Measurements from ENCODE around the gene FBRS. TPM values are rescaled to one million over a fixed set of nuclear protein-coding genes. Genes with fewer than 3 reads are reported as not detected.

FBRS gene
- total RNA-seq, 4 donors from 2014 or later, result 26.2 to 46.8 (median 31.7) TPM

- 94 to 96% methylated on average over 6 of the region's 6 CpGs for WGBS, 2 donors
Observed at GRCh38 chr16:30706046-30706445, 47.8 kb downstream of the FBRS start.

GRCh38 chr16:30710971-30711370 lies 52.7 kb downstream of the FBRS start:
- Histone ChIP-seq H3K27me3 (peaks cover 0 to 2% of the 10 kb centered on the region in 2 donors), H3K9me3 (no peaks in the 10 kb centered on the region), H3K36me3 (peaks cover 5 to 100% (median 63%) of the 10 kb centered on the region in 3 donors), H3K27ac (no peak overlapping the region), H3K4me3 (no peak overlapping the region), H3K4me1 (peaks cover 0 to 4% (median 0%) of the 10 kb centered on the region in 4 donors)
- WGBS, 2 donors, result 88 to 95% methylated on average over 4 of the region's 4 CpGs
- TF ChIP-seq POLR2A (IDR thresholded peaks at IDR 0.05) (no peak), EP300 (IDR thresholded peaks at IDR 0.05) (no peak), CTCF (IDR thresholded peaks at IDR 0.05) (no peak)
- no peak for DNase-seq (ENCODE audit: low spot score in 2 of 2)

More at GRCh38 chr16:30706046-30706445, 47.8 kb downstream of the FBRS start:
- H3K27ac ChIP-seq, result no peak overlapping the region
- no peak for DNase-seq (ENCODE audit: low spot score in 2 of 2)
- no peak for TF ChIP-seq CTCF (IDR thresholded peaks at IDR 0.05)
- TF ChIP-seq POLR2A (IDR thresholded peaks at IDR 0.05), result no peak
- TF ChIP-seq EP300 (IDR thresholded peaks at IDR 0.05), result no peak
- peaks cover 0 to 2% of the 10 kb centered on the region in 2 donors for H3K27me3 ChIP-seq
- H3K4me1 ChIP-seq, result peaks cover 0 to 4% (median 0%) of the 10 kb centered on the region in 4 donors
- H3K4me3 ChIP-seq, result no peak overlapping the region
- H3K36me3 ChIP-seq, result peaks cover 8 to 100% (median 62%) of the 10 kb centered on the region in 3 donors
- H3K9me3 ChIP-seq, result no peaks in the 10 kb centered on the region

- no peak for DNase-seq (ENCODE audit: low spot score in 2 of 2)
- H3K27me3 ChIP-seq, result peaks cover 0 to 2% of the 10 kb centered on the region in 2 donors
- no peak overlapping the region for H3K4me3 ChIP-seq
- H3K9me3 ChIP-seq, result no peaks in the 10 kb centered on the region
- 91 to 100% methylated on average over 1 of the region's 1 CpG for WGBS, 2 donors
- no peak overlapping the region for H3K27ac ChIP-seq
- peaks cover 0 to 4% (median 0%) of the 10 kb centered on the region in 4 donors for H3K4me1 ChIP-seq
- H3K36me3 ChIP-seq, result peaks cover 5 to 100% (median 60%) of the 10 kb centered on the region in 3 donors
- TF ChIP-seq CTCF (IDR thresholded peaks at IDR 0.05), result no peak
- no peak for TF ChIP-seq POLR2A (IDR thresholded peaks at IDR 0.05)
- TF ChIP-seq EP300 (IDR thresholded peaks at IDR 0.05), result no peak
Observed at GRCh38 chr16:30711712-30712111, 53.5 kb downstream of the FBRS start.

DNA sequence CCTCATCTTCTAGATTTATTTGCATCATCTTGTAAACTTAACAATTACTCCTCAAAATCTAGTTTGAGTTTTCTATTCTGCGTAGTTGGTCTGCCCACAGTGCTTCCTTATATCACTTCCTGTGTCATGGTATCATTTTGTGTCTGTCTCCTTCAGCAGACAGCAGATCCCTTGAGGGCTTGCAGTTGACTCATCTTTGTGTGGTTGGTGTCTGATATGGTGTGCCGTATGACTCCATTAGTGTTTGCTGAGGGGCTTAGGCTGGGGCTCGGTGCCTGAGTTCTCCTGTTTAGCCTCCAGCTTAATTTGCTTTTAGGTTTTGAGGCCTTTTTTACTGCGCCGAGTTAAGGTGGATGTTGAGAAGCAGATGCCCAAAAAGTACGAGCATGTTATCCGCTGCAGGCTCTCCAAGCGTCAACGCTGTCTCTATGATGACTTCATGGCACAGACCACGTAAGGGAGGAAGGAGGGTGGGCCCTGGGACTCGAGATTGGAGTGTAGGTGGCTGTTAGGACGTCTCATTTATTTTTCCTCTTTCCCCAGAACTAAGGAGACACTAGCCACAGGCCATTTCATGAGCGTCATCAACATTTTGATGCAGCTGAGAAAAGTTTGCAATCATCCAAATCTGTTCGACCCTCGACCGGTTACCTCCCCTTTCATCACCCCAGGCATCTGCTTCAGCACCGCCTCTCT lies 57.7 kb downstream of the FBRS start:
- H3K27ac ChIP-seq, result peak overlapping the region in 2 of 4 donors; percentile 58 to 70
- peaks cover 3 to 100% (median 56%) of the 10 kb centered on the region in 3 donors for H3K36me3 ChIP-seq
- 74 to 80% methylated on average over 17 of the region's 17 CpGs for WGBS, 2 donors

More for the DNA sequence above, 57.7 kb downstream of the FBRS start:
- TF ChIP-seq CTCF (IDR thresholded peaks at IDR 0.05) (no peak), POLR2A (IDR thresholded peaks at IDR 0.05) (no peak), EP300 (IDR thresholded peaks at IDR 0.05) (no peak)
- H3K9me3 ChIP-seq, result no peaks in the 10 kb centered on the region
- DNase-seq (ENCODE audit: low spot score in 2 of 2), result no peak
- no peaks in the 10 kb centered on the region for H3K27me3 ChIP-seq
- H3K4me3 ChIP-seq, result no peak overlapping the region
- H3K4me1 ChIP-seq, result peaks cover 0 to 4% (median 0%) of the 10 kb centered on the region in 4 donors
